ENCODE data around the gene CEACAM4.

DNA sequence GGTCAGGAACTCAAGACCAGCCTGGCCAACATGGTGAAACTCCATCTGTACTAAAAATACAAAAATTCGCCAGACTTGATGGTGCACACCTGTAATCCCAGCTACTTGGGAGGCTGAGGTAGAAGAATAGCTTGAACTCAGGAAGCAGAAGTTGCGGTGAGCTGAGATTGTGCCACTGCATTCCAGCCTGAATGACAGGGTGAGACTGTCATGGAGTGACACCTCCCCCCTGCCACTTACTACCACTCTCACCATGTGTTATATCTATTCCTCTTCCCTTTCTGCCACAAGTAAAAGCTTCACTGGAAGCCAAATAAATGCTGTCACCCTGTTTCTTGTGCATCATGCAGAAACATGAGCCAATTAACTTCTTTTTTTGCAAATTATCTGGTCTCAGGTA is 10.6 kb upstream of the CEACAM4 start:
- TF ChIP-seq POLR2AphosphoS5 (IDR thresholded peaks at IDR 0.05; ENCODE audit: low read depth, low read length) (no peak), POLR2A (IDR thresholded peaks at IDR 0.05; ENCODE audit: low read depth, low read length) (no peak), TAF1 (IDR thresholded peaks at IDR 0.05; ENCODE audit: borderline replicate concordance, low read depth, low read length) (no peak)

All from GM12892 (cell line).